Stimulated activated CD8-positive, alpha-beta memory T cell treated with anti-CD3 and anti-CD28 coated beads, Interleukin-7, amount 100 ng/mL, for 1 hour (primary cell): ENCODE measurements around the gene CD27.

ENCODE experiments used
- DNase-seq, 2 donors: peaks; one replicate each; pipeline ENCODE4 v3.0.0-alpha.2; 2020; ENCODE audit warnings: low read depth in 2 of 2

The CD27 gene

GRCh38 chr12:6434205-6435140 lies 10.3 kb upstream of the CD27 start:
- no peak for DNase-seq

- no peak for DNase-seq
These were observed 8.6 kb upstream of the CD27 start for GRCh38 chr12:6435961-6436715.

GRCh38 chr12:6437586-6437985 lies 7.2 kb upstream of the CD27 start:
- no peak for DNase-seq

GRCh38 chr12:6438345-6438744 lies 6.4 kb upstream of the CD27 start:
- DNase-seq, result no peak

GRCh38 chr12:6440391-6440790 lies 4.4 kb upstream of the CD27 start:
- DNase-seq, result no peak

- no peak for DNase-seq
These were observed 1.9 kb upstream of the CD27 start for GRCh38 chr12:6442836-6443235.

- DNase-seq, result no peak
These were observed 1.3 kb upstream of the CD27 start for GRCh38 chr12:6443361-6443983.

- no peak for DNase-seq
These were observed 724 bp upstream of the CD27 start for GRCh38 chr12:6444031-6444430.

GRCh38 chr12:6450091-6450868 lies 5.5 kb downstream of the CD27 start:
- DNase-seq, result no peak

GRCh38 chr12:6450869-6451347 lies 6.2 kb downstream of the CD27 start:
- no peak for DNase-seq

- peak in 1 of 2 donors; percentile 45 for DNase-seq
These were observed 6.8 kb downstream of the CD27 start, which contains the start of gene TAPBPL for GRCh38 chr12:6451348-6452244. TAPBPL (plus strand) TSS chr12:6452042; CDS start chr12:6452249, 207 bp downstream.

GRCh38 chr12:6452245-6452943 lies 7.6 kb downstream of the CD27 start:
- no peak for DNase-seq

GRCh38 chr12:6452944-6453630 lies 8.3 kb downstream of the CD27 start:
- no peak for DNase-seq

- DNase-seq, result no peak
These were observed 12.6 kb downstream of the CD27 start for GRCh38 chr12:6457220-6457945.

- no peak for DNase-seq
These were observed 13.7 kb downstream of the CD27 start for GRCh38 chr12:6458281-6459003.

- DNase-seq, result no peak
These were observed 14.2 kb downstream of the CD27 start for GRCh38 chr12:6459004-6459337.

GRCh38 chr12:6460751-6461371 lies 16.1 kb downstream of the CD27 start:
- DNase-seq, result no peak
